ENCODE results near the gene ITGB3BP. TPM values are rescaled to one million over a fixed set of nuclear protein-coding genes. Genes with fewer than 3 reads are reported as not detected.

ITGB3BP gene
- polyA plus RNA-seq, 2 of the 4 experiments (the other 2 are of a cell fraction) = 31.6 to 45.8 TPM

- WGBS (ENCODE audit: missing lambda C conversion rate) = 94% methylated on average over 2 of the region's 2 CpGs
- ChIA-PET CTCF (interaction anchor here (2.6 kb wide), 1 partner anchor 11 kb away, joined by 10 read pairs; no protein-coding TSS in a partner anchor), POLR2A (no interaction called here)
- no peak for DNase-seq (ENCODE audit: low read depth in 1 of 2, low spot score in 1 of 2)
- ATAC-seq = no peak
- Histone ChIP-seq H3K9me3 (no peaks in the 10 kb centered on the region), H3K27ac (no peak overlapping the region), H3K4me3 (no peak overlapping the region), H3K4me1 (no peaks in the 10 kb centered on the region), H3K4me2 (no peak overlapping the region)
- TF ChIP-seq NR3C1 (IDR thresholded peaks at IDR 0.05) = no peak
- no peak for TF ChIP-seq JUN (IDR thresholded peaks at IDR 0.05)
- no peak for TF ChIP-seq HMGXB4 (CRISPR knock-in tag; IDR thresholded peaks at IDR 0.05; ENCODE audit: borderline replicate concordance)
- no peak for TF ChIP-seq ZFP36 (IDR thresholded peaks at IDR 0.05; ENCODE audit: borderline replicate concordance, partially characterized antibody)
- TF ChIP-seq MAFK (IDR thresholded peaks at IDR 0.05; ENCODE audit: partially characterized antibody) = no peak
- no peak for TF ChIP-seq ZNF302 (CRISPR knock-in tag; IDR thresholded peaks at IDR 0.05)
- TF ChIP-seq CTCF (IDR thresholded peaks at IDR 0.05) = no peak
- TF ChIP-seq MAZ (IDR thresholded peaks at IDR 0.05; ENCODE audit: borderline replicate concordance, low read depth, low read length) = no peak
- no peak for TF ChIP-seq HES2 (IDR thresholded peaks at IDR 0.05)
- TF ChIP-seq NPAS2 (CRISPR knock-in tag; IDR thresholded peaks at IDR 0.05; ENCODE audit: borderline replicate concordance) = no peak
- TF ChIP-seq HOXB13 (CRISPR knock-in tag; IDR thresholded peaks at IDR 0.05; ENCODE audit: low read depth) = no peak
- no peak for TF ChIP-seq FOSB (CRISPR knock-in tag; IDR thresholded peaks at IDR 0.05)
- no peak for TF ChIP-seq SREBF2 (IDR thresholded peaks at IDR 0.05)
- no peak for TF ChIP-seq CBX8 (IDR thresholded peaks at IDR 0.05)
- no peak for TF ChIP-seq RCOR1 (IDR thresholded peaks at IDR 0.05; ENCODE audit: low read depth, low read length)
- no peak for FAIRE-seq
Measured at GRCh38 chr1:63453232-63453631, 69.8 kb downstream of the ITGB3BP start.

- Histone ChIP-seq H3K4me1 (no peaks in the 10 kb centered on the region), H3K4me3 (no peak overlapping the region), H3K9me3 (no peaks in the 10 kb centered on the region), H3K27ac (no peak overlapping the region), H3K4me2 (no peak overlapping the region)
- POLR2A ChIA-PET = no interaction called here
- CTCF ChIA-PET = no interaction called here
- no peak for TF ChIP-seq ATOH8 (CRISPR knock-in tag; IDR thresholded peaks at IDR 0.05; ENCODE audit: low read depth)
- TF ChIP-seq HDAC2 (IDR thresholded peaks at IDR 0.05) = no peak
- no peak for TF ChIP-seq HES2 (IDR thresholded peaks at IDR 0.05)
- no peak for TF ChIP-seq SMC3 (IDR thresholded peaks at IDR 0.05)
- no peak for TF ChIP-seq JUN (IDR thresholded peaks at IDR 0.05)
- TF ChIP-seq CBX2 (IDR thresholded peaks at IDR 0.05; ENCODE audit: borderline replicate concordance, low read depth) = no peak
- no peak for TF ChIP-seq MAZ (IDR thresholded peaks at IDR 0.05; ENCODE audit: borderline replicate concordance, low read depth, low read length)
- TF ChIP-seq ZFP36 (IDR thresholded peaks at IDR 0.05; ENCODE audit: borderline replicate concordance, partially characterized antibody) = no peak
- no peak for TF ChIP-seq CEBPB (IDR thresholded peaks at IDR 0.05)
- TF ChIP-seq RNF2 (IDR thresholded peaks at IDR 0.05; ENCODE audit: borderline replicate concordance, low read depth) = no peak
- TF ChIP-seq POLR2AphosphoS2 (conservative IDR thresholded peaks at IDR 0.05; ENCODE audit: low read length) = no peak
- TF ChIP-seq TFCP2L1 (CRISPR knock-in tag; IDR thresholded peaks at IDR 0.05) = no peak
- no peak for TF ChIP-seq RCOR1 (IDR thresholded peaks at IDR 0.05; ENCODE audit: low read depth, low read length)
- no peak for TF ChIP-seq HEYL (CRISPR knock-in tag; IDR thresholded peaks at IDR 0.05)
- no peak for TF ChIP-seq RAD21 (conservative IDR thresholded peaks at IDR 0.05 in 1 of 2, IDR thresholded peaks at IDR 0.05 in 1 of 2)
- TF ChIP-seq ZC3H11A (IDR thresholded peaks at IDR 0.05) = no peak
- ATAC-seq (no peak), FAIRE-seq (no peak), DNase-seq (ENCODE audit: low read depth in 1 of 2, low spot score in 1 of 2) (no peak)
- 93% methylated on average over 1 of the region's 1 CpG for WGBS (ENCODE audit: missing lambda C conversion rate)
Measured at GRCh38 chr1:63450416-63450815, 72.6 kb downstream of the ITGB3BP start.
